ENCODE data around the gene PCSK6.
A peak's percentile ranks its signal among the peaks of the same experiment; 100 is the strongest.

The PCSK6 gene

GRCh38 chr15:101326026-101326315 lies 163.5 kb downstream of the PCSK6 start:
- intact Hi-C loops (cut with DNase I; ENCODE audit: low total_unique reads) = no loop called here
- TF ChIP-seq CTCF (IDR thresholded peaks at IDR 0.05) = no peak
- Histone ChIP-seq H3K4me1 (no peaks in the 10 kb centered on the region), H3K4me3 (no peak overlapping the region), H3K27ac (no peak overlapping the region), H3K36me3 (no peaks in the 10 kb centered on the region), H3K27me3 (peaks cover 0 to 7% of the 10 kb centered on the region in 2 donors), H3K9me3 (no peaks in the 10 kb centered on the region)
- no peak for DNase-seq

GRCh38 chr15:101325263-101326025 lies 164.1 kb downstream of the PCSK6 start:
- H3K27me3 ChIP-seq = peaks cover 0 to 11% of the 10 kb centered on the region in 2 donors
- H3K27ac ChIP-seq = no peak overlapping the region
- intact Hi-C loops (cut with DNase I; ENCODE audit: low total_unique reads) = no loop called here
- DNase-seq = peak in 1 of 2 donors; percentile 39
- H3K36me3 ChIP-seq = no peaks in the 10 kb centered on the region
- no peaks in the 10 kb centered on the region for H3K4me1 ChIP-seq
- no peaks in the 10 kb centered on the region for H3K9me3 ChIP-seq
- no peak overlapping the region for H3K4me3 ChIP-seq
- TF ChIP-seq CTCF (IDR thresholded peaks at IDR 0.05) = no peak

- no peak overlapping the region for H3K27ac ChIP-seq
- DNase-seq = peak in 1 of 2 donors; percentile 33
Measured at GRCh38 chr15:101324524-101325177, 164.9 kb downstream of the PCSK6 start.

GRCh38 chr15:101323793-101324523 lies 165.5 kb downstream of the PCSK6 start:
- intact Hi-C loops (cut with DNase I; ENCODE audit: low total_unique reads) = no loop called here
- no peaks in the 10 kb centered on the region for H3K36me3 ChIP-seq

More at GRCh38 chr15:101324524-101325177, 164.9 kb downstream of the PCSK6 start:
- intact Hi-C loops (cut with DNase I; ENCODE audit: low total_unique reads) = no loop called here
- Histone ChIP-seq H3K36me3 (no peaks in the 10 kb centered on the region), H3K9me3 (no peaks in the 10 kb centered on the region), H3K4me1 (no peaks in the 10 kb centered on the region), H3K27me3 (peaks cover 0 to 14% of the 10 kb centered on the region in 2 donors), H3K4me3 (no peak overlapping the region)
- no peak for TF ChIP-seq CTCF (IDR thresholded peaks at IDR 0.05)

More at GRCh38 chr15:101323793-101324523, 165.5 kb downstream of the PCSK6 start:
- no peaks in the 10 kb centered on the region for H3K9me3 ChIP-seq
- no peak overlapping the region for H3K27ac ChIP-seq
- H3K27me3 ChIP-seq = peaks cover 0 to 18% of the 10 kb centered on the region in 2 donors
- H3K4me1 ChIP-seq = no peaks in the 10 kb centered on the region
- no peak overlapping the region for H3K4me3 ChIP-seq
- no peak for TF ChIP-seq CTCF (IDR thresholded peaks at IDR 0.05)
- peak in 1 of 2 donors; percentile 43 for DNase-seq
